ENCODE data around the gene OLR1.

DNA sequence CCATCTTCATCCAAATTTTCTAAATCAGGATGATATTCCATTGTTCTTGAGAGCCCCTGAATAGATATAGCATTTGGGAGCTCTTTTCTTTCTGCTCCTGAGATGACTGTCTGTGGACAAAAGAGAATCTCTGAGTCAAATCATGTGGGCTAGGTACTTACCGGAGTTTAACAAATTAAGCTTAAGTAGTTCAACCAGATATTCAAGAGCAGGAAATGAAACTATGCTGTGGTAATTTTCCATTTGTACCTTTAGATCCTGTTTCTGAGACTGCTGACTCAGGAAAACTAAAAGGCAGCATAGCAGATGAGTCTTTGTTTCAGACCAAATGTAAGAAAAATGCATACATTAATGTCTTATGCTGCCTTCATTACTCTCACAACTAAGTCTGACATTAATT lies 41.9 kb downstream of the OLR1 start, which contains the start of gene CLEC7A:
- peak in 2 of 3 donors; percentile 14 to 52 for TF ChIP-seq POLR2A (IDR thresholded peaks at IDR 0.05)
- TF ChIP-seq, protein P1, sequence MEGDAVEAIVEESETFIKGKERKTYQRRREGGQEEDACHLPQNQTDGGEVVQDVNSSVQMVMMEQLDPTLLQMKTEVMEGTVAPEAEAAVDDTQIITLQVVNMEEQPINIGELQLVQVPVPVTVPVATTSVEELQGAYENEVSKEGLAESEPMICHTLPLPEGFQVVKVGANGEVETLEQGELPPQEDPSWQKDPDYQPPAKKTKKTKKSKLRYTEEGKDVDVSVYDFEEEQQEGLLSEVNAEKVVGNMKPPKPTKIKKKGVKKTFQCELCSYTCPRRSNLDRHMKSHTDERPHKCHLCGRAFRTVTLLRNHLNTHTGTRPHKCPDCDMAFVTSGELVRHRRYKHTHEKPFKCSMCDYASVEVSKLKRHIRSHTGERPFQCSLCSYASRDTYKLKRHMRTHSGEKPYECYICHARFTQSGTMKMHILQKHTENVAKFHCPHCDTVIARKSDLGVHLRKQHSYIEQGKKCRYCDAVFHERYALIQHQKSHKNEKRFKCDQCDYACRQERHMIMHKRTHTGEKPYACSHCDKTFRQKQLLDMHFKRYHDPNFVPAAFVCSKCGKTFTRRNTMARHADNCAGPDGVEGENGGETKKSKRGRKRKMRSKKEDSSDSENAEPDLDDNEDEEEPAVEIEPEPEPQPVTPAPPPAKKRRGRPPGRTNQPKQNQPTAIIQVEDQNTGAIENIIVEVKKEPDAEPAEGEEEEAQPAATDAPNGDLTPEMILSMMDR (IDR thresholded peaks at IDR 0.05) = no peak
